Activated CD4-positive, alpha-beta T cell treated with anti-CD3 and anti-CD28 coated beads, Interleukin-10, Interleukin-2, amounts not matched to agents 100 ng/mL and 50 ng/mL, durations not matched to agents 16 hours and 8 hours (primary cell): Measurements from ENCODE around the gene ERBB4.

Experiments
- DNase-seq: peaks from one replicate; pipeline ENCODE4 v3.0.0-alpha.2; 2020

Gene ERBB4

DNA sequence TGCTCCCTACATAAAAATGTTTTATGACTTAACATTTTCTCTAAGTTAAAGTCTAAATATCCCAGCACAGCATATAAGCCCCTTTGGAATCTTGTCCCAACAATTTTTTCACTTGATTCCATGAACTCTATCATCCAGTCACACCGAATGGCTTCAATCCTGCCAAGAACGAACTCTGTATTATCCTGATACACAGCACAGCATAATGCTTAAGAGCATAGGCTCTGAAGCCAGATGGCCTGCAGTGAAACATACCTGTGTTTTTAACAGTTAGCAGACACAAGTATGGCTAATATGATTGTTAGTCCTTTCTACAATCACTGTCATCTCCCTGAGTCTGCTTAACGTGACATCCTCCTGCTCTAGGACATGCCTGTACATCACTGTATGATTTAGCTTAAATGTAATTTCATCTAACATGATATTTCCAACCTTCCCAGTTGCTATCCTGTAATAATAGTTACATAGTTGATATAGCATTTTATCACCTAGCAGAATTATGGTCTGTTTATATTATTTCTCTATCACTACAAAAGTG lies 669.5 kb downstream of the ERBB4 start:
- no peak for DNase-seq

DNA sequence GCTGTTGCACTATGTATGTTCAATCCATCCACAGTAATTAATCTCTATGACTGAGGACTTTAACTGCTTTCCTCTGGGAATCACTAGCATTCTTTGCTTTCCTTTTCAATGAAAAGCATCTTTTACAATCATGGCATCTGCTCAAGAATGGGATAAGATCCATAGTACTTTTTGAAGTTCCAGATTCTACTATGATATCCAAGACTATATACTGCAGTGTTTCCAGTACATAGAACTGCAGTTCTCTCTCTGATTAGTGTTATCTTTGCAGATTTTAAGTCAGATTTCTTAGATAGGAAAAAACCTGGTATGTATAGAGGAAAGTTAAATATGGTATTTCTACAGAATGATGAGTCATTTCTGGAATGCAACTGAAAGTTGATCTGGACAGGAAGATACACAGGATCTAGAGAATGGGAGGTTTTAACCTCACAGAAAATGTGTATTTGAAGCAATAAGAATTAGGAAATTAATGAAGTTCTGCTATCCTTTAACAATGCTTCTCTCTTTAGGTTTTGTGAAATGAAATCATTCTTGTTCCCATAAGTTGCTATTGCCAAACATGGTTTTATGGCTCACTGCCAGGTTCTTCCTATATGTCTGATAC lies 670.7 kb downstream of the ERBB4 start:
- DNase-seq: peak; percentile 22

DNA sequence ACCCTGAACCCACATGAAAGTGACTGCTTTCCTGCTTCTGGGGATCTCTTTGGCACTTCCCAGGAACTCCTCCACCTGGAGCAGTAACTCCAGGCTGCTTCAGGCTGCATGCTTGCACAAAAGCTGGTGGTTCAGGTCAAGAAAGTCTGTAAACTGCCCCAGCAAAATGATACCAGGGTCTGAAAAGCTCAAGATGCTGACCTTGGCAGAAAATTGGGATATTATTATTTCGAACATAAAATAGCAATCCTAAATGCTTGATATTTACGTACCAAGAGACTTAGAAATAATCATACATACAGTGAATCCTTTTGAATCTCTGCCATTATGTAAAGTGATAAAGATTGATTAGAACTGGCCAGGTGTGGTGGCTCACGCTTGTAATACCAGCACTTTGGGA lies 674.3 kb downstream of the ERBB4 start:
- no peak for DNase-seq

DNA sequence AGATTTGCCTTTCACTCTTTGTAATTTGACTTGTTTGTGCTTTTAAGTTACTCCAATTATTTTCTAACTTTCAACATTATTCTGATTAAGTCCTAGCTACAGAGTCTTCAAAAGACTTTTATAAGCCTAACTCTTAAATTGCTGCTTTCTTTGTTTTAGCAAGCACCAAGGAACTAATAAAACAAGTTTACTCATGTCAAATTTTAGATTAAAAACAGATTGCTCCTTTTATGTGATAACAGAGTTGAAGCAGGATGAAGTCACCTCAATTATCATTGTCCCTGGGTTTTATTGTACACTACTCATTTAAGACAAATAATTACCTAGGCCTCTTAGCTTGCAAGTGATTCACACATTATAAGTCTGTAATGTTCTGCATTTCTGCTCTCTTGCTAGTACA lies 678.4 kb downstream of the ERBB4 start:
- no peak for DNase-seq

- DNase-seq: no peak
Measured at GRCh38 chr2:211854832-211855231, 683.8 kb downstream of the ERBB4 start.

GRCh38 chr2:211846714-211847113 lies 691.9 kb downstream of the ERBB4 start:
- no peak for DNase-seq

DNA sequence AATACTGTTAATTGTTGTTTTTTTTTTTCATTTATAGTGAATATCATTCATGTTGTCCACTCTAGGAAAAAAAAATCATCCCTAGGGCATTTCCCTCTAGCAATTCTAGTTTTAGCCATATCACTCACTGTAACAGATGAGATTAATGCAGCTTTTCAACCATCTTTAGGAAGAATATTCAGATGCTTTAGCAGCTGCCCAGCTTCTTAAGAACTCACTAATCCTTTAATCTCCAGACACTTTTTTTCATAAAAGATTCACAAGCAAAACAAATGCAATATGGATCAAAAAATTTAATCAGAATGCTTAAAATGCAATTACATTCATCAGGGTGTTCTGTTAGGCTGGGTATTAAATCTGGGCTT lies 692.6 kb downstream of the ERBB4 start:
- no peak for DNase-seq

- no peak for DNase-seq
Measured at GRCh38 chr2:211845338-211846035, 693.1 kb downstream of the ERBB4 start.

- DNase-seq: no peak
Measured at GRCh38 chr2:211837706-211838105, 700.9 kb downstream of the ERBB4 start.

- DNase-seq: no peak
Measured at GRCh38 chr2:211837206-211837605, 701.4 kb downstream of the ERBB4 start.

DNA sequence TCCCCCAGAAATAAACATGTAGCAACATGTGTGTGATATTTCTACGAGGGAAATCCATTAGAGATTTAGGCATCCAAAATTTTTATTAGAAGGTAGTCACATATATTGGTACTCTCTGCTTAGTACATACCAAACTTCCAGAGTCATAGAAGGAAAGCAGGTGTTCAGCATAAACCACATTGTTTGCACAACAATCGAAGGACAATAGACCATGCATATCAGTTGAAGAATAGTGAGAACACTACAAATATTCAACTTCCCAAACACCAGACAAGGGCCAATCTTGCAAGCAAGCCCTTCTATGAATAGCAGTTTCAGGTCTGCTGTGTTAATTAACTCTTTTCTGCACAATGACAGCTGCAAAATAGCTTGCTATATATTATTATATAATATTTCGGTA lies 702.2 kb downstream of the ERBB4 start:
- no peak for DNase-seq

- DNase-seq: no peak
Measured at GRCh38 chr2:211835695-211836094, 702.9 kb downstream of the ERBB4 start.

GRCh38 chr2:211833582-211834279 lies 704.9 kb downstream of the ERBB4 start:
- DNase-seq: no peak

GRCh38 chr2:211829725-211830124 lies 708.9 kb downstream of the ERBB4 start:
- DNase-seq: no peak

DNA sequence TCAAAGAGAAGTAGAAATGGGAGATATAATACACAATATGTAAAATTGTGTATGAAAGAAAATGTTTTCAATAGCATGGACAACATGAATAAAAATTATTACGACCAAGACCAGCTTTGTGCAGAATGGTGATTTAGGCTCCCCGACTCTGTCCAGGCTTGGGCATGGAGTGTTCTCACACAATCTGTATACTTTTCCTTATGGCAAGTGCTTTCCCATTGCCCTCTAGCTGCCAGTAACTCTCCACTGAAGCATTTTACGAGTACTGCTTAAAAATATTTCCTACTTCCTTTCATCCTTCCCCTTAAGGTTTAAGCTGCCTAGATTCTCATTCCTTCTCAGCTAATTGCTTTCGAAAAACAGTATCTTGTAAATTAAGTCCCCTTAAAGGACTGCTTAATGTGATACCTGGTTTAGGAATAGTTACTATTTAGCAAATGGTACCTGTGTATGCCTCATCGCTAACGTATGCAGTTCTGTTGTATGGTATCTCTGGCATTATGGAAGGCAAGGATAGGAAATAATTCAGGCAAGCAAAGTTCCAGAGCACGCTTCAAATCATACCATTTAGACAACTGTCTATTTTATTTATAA lies 714.6 kb downstream of the ERBB4 start:
- DNase-seq: no peak

GRCh38 chr2:211822686-211823335 lies 715.8 kb downstream of the ERBB4 start:
- no peak for DNase-seq

DNA sequence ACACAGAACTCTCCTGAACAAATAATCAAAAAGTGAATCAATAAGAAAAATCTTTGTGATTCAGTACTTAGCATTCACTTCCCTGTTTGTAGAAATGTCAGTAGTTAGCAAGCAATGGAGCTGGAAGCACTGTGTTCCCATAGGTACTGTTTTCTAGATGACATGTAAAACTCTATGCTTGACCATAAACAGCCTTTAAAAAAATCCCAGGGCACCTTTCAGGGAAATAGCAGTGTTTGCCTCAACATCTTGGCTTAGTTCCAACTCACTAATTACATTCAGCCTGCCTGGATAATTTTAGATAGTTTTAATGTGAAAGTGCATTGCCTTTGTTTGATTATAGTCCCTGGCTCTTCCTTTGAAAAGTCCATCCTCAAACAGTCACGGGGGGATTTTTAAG lies 721.8 kb downstream of the ERBB4 start:
- DNase-seq: no peak

DNA sequence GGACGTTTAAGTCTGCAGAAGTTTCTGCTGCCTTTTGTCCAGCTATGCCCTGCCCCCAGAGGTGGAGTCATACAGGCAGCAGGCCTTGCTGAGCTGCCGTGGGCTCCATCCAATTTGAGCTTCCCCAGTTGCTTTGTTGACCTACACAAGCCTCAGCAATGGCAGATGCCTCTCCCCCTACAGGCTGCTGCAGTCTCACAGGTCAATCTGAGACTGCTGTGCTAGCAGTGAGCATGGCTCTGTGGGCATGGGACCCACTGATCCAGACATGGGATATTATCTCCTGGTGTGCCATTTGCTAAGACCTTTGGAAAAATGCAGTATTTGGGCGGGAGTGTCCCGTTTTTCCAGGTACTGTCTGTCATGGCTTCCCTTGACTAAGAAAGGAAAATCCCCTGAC lies 726.0 kb downstream of the ERBB4 start:
- no peak for DNase-seq

GRCh38 chr2:211802666-211803065 lies 735.9 kb downstream of the ERBB4 start:
- no peak for DNase-seq

- no peak for DNase-seq
Measured at GRCh38 chr2:211800001-211800400, 738.6 kb downstream of the ERBB4 start.

DNA sequence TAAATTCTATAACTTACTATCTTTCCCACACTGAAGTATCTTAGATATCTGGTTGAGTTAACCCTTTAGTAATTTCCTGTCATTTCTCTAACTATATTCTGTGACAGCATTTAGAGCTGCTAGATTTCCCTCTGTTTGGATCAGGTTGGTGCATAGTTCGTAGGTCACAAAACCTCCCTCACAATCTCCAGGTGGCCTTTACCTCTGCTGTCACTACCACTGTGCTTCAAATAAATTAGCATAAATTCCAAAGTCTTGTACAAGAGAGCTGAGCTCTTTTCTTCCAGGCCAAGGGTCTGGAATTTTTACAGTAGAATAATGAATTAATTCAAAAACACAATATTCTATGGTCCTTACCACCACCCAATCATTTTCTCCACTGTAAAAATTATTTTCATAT lies 739.7 kb downstream of the ERBB4 start:
- DNase-seq: no peak

- no peak for DNase-seq
Measured at GRCh38 chr2:211793690-211794089, 744.9 kb downstream of the ERBB4 start.

- no peak for DNase-seq
Measured at GRCh38 chr2:211789982-211790381, 748.6 kb downstream of the ERBB4 start.
